T-helper 2 cell (primary cell): Measurements from ENCODE around the gene BICRA.

ENCODE experiments used
- DNase-seq, 5 experiments: peaks; one replicate each; pipeline versions ENCODE4 v3.0.0 to v3.0.0-alpha.2; 2012 to 2022

The BICRA gene

DNA sequence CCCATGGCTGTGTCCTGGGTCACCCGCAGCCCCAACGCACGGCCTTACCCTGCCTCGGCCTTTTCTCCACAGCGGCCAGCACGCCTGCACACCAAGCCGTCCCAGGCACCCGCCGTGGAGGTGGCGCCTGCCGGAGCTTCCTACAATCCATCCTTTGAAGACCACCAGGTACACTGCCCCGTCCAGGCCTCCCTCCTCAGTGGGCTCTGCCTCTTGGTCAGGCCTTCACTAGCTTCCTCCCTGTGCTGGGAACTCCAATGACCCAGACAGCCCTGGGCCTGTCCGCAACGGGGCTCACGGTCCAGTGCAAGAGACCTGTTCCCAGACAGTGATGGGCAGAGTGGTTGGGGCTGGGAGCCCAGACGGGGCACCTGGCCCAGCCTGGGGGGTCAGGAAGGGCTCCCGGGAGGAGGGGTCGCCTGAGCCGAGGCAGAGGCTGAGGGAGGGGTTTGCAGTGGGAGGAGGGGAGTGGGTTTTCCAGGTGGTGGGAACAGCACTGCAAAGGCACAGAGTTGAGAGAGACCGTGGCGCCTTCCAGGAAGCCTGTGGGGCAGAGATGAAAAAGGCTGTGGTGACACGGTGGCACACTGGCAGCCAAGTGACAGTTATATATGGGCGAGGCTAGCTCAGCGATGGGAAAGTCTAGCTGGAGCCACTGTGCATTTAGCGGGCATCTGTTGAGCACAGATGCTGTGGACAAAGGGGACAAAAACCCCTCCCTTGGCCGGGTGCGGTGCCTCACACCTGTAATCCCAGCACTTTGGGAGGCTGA lies 143.7 kb downstream of the BICRA start:
- DNase-seq, result peak in 1 of 5 experiments; percentile 41
